GM12878 (cell line): ENCODE measurements around the gene TP53RK. TPM values are rescaled to one million over a fixed set of nuclear protein-coding genes. Genes with fewer than 3 reads are reported as not detected.

Experiments used
- ATAC-seq: fragments of 200-7000 bp; cut with Tn5 transposase; 3 replicates; pipeline ENCODE4 v1.9.1; 2020; ENCODE audit warnings: mild to moderate bottlenecking, moderate library complexity
- BruUV-seq: library from RNA; stranded (reverse); fragments of 400-500 nt; replicated peaks from 2 replicates; lab custom pipeline; 2021; lab: Mats Ljungman, UMichigan
- CTCF ChIA-PET: fragments of 300-600 bp; sonication (Branson Sonifier 250); formaldehyde crosslinking; extraction: SDS; loops from one replicate; lab custom pipeline; 2021; ENCODE audit warnings: inconsistent platforms; lab: Yijun Ruan, JAX
- POLR2A ChIA-PET: fragments of 350-600 bp; formaldehyde crosslinking; extraction: SDS; loops from one replicate; lab custom pipeline; 2021; ENCODE audit warnings: inconsistent platforms; lab: Charles Lee
- RAD21 ChIA-PET: fragments of 300-600 bp; sonication (Branson Sonifier 250); formaldehyde crosslinking; loops from one replicate; lab custom pipeline; 2023; ENCODE audit warnings: antibody characterized with exemption; ENCODE audit not compliant: unreplicated experiment; lab: Charles Lee
- SMC1A ChIA-PET: fragments of 300-600 bp; sonication (Branson Sonifier 250); formaldehyde crosslinking; loops from one replicate; lab custom pipeline; 2023; ENCODE audit not compliant: unreplicated experiment, uncharacterized antibody; lab: Charles Lee
- DNase-seq: peaks from one replicate; pipeline ENCODE4 v3.0.0-alpha.2; 2011; ENCODE audit warnings: low read depth, low spot score
- FAIRE-seq: peaks from 3 replicates; lab custom pipeline; 2011; peaks lifted over from hg19 to GRCh38; lab: Jason Lieb, UNC
- H2AFZ ChIP-seq: 2 replicates; pipeline ENCODE4 v1.6.0; 2011; ENCODE audit warnings: low read depth, low read length, control low read depth; ENCODE audit not compliant: control insufficient read depth
- H3K27ac ChIP-seq: 2 replicates; pipeline ENCODE4 v1.5.1; 2011; ENCODE audit warnings: control low read depth; ENCODE audit not compliant: control insufficient read depth, insufficient read depth
- H3K27me3 ChIP-seq, 2 experiments: replicated peaks in 1 of 2; 2 replicates each; pipeline versions ENCODE4 v1.6.0 to v1.6.1; 2011; ENCODE audit warnings: low read length in 1 of 2; ENCODE audit not compliant: control insufficient read depth in 2 of 2, insufficient read depth in 2 of 2
- H3K36me3 ChIP-seq, 2 experiments: 2 replicates each; pipeline ENCODE4 v1.5.1; 2011; ENCODE audit warnings: low read length in 1 of 2; ENCODE audit not compliant: control insufficient read depth in 2 of 2, insufficient read depth in 2 of 2
- H3K4me1 ChIP-seq: 2 replicates; pipeline ENCODE4 v1.6.1; 2011; ENCODE audit warnings: mild to moderate bottlenecking, low read length, moderate library complexity, mixed read lengths; ENCODE audit not compliant: control insufficient read depth, insufficient read depth
- H3K4me2 ChIP-seq: 2 replicates; pipeline ENCODE4 v1.6.0; 2011; ENCODE audit warnings: control low read depth; ENCODE audit not compliant: control insufficient read depth, insufficient read depth
- H3K4me3 ChIP-seq: fragments of 200-600 bp; sonication (generic); 2 replicates; pipeline ENCODE4 v1.5.1; 2016
- H3K79me2 ChIP-seq: 2 replicates; pipeline ENCODE4 v1.6.0; 2011; ENCODE audit warnings: low read length; ENCODE audit not compliant: control insufficient read depth, insufficient read depth
- H3K9ac ChIP-seq: 2 replicates; pipeline ENCODE4 v1.8.0; 2011; ENCODE audit warnings: low read length, control low read depth, mixed read lengths; ENCODE audit not compliant: control insufficient read depth, insufficient read depth
- H3K9me3 ChIP-seq: replicated peaks from 3 replicates; pipeline ENCODE4 v1.5.1; 2011; ENCODE audit warnings: mild to moderate bottlenecking, low read length; ENCODE audit not compliant: control insufficient read depth, insufficient read depth
- H4K20me1 ChIP-seq: 2 replicates; pipeline ENCODE4 v1.6.0; 2011; ENCODE audit not compliant: control insufficient read depth, insufficient read depth
- BACH1 ChIP-seq: fragments of 450-650 bp; IDR thresholded peaks from 2 replicates; pipeline ENCODE4 v1.6.1; 2017; ENCODE audit warnings: mild to moderate bottlenecking, borderline replicate concordance
- CHD2 ChIP-seq: IDR thresholded peaks from 2 replicates; pipeline ENCODE4 v1.6.1; 2011; ENCODE audit warnings: low read depth, low read length, improper control_type of control experiment, borderline replicate concordance
- JUNB ChIP-seq: IDR thresholded peaks from 2 replicates; pipeline ENCODE4 v1.6.1; 2016; ENCODE audit warnings: antibody characterized with exemption, mild to moderate bottlenecking
- KAT2A ChIP-seq: conservative IDR thresholded peaks from 2 replicates; pipeline ENCODE4 v1.6.1; 2011; ENCODE audit warnings: low read depth, low read length; ENCODE audit not compliant: control insufficient read depth
- POLR2A ChIP-seq: IDR thresholded peaks from 2 replicates; pipeline ENCODE4 v1.6.1; 2011; ENCODE audit warnings: low read depth, mild to moderate bottlenecking, low read length
- SKIL ChIP-seq: fragments of 450-650 bp; IDR thresholded peaks from 2 replicates; pipeline ENCODE4 v1.6.1; 2017; ENCODE audit warnings: mild to moderate bottlenecking, low read depth, inconsistent platforms; ENCODE audit not compliant: poor library complexity, severe bottlenecking
- TCF7 ChIP-seq: IDR thresholded peaks from 2 replicates; pipeline ENCODE4 v1.6.1; 2014; ENCODE audit warnings: antibody characterized with exemption, borderline replicate concordance
- YBX1 ChIP-seq: fragments of 450-650 bp; IDR thresholded peaks from 2 replicates; pipeline ENCODE4 v1.6.1; 2016; ENCODE audit warnings: antibody characterized with exemption
- WGBS: methylation state at CpG from one replicate; pipeline ENCODE4 v1.1.6; 2016; ENCODE audit warnings: low lambda C conversion rate; ENCODE audit not compliant: insufficient replicate concordance, insufficient coverage; ENCODE audit errors: missing lambda C conversion rate; 5-methylcytosine and 5-hydroxymethylcytosine counted together
- in situ Hi-C: fragments of 300-500 bp; cut with MboI; formaldehyde crosslinking; loops from 9 replicates; pipeline ENCODE4 v1.14.3; 2018; ENCODE audit warnings: mixed read lengths
- intact Hi-C: fragments of 100-400 bp; cut with micrococcal nuclease; formaldehyde crosslinking; loops from one replicate; pipeline ENCODE4 v1.14.2; 2022; ENCODE audit not compliant: unreplicated experiment
- polyA plus RNA-seq, 11 experiments: library from polyadenylated mRNA; depleted of rRNA in 4 of 11; unstranded in 6 of 11; stranded (reverse) in 5 of 11; fragments of >200 nt; fragmentation: Nextera tagmentation in 4 of 11; fragmentation: Illumina TruSeq in 1 of 11; extraction: Ambion mirVana in 4 of 11; extraction: Trizol in 1 of 11; gene quantifications; 1 replicate in 1 of 11; 2 replicates in 10 of 11; pipeline versions ENCODE4 v1.2.1 to v1.2.3, GENCODE V29; 2011 to 2016; ENCODE audit warnings: inconsistent platforms in 2 of 11, missing spikeins in 2 of 11, low read depth in 1 of 11
- total RNA-seq, 4 experiments: library from RNA; depleted of rRNA in 3 of 4; stranded (reverse); fragments of >200 nt in 3 of 4; fragmentation: Illumina TruSeq in 1 of 4; extraction: Trizol in 1 of 4; gene quantifications; 2 replicates each; pipeline versions ENCODE4 v1.2.1 to v1.2.3, GENCODE V29; 2013 to 2021
- TF ChIP-seq, protein P1 (sequence below), 3 experiments: IDR thresholded peaks in 2 of 3; conservative IDR thresholded peaks in 1 of 3; 2 replicates each; pipeline ENCODE4 v1.5.1; 2011; ENCODE audit warnings: low read depth in 3 of 3, low read length in 3 of 3, mild to moderate bottlenecking in 3 of 3, control low read depth in 2 of 3, moderate library complexity in 2 of 3, inconsistent platforms in 1 of 3, mixed read lengths in 1 of 3; ENCODE audit not compliant: control insufficient read depth in 2 of 3, insufficient read depth in 1 of 3; ENCODE audit errors: extremely low read depth in 1 of 3
- TF ChIP-seq, protein P2 (sequence below): fragments of 150-350 bp; IDR thresholded peaks from 2 replicates; pipeline ENCODE4 v1.6.1; 2016; ENCODE audit warnings: low read depth, low read length
- TF ChIP-seq, protein P3 (sequence below): IDR thresholded peaks from 2 replicates; pipeline ENCODE4 v1.6.1; 2012; ENCODE audit warnings: improper control_type of control experiment, low read depth, low read length; ENCODE audit not compliant: insufficient replicate concordance

Gene TP53RK
- total and polyA plus RNA-seq, 10 of the 15 experiments (the other 5 are each of a cell fraction or from before 2014, with no cell fraction given) = 3.8 to 23.1 (median 16.1) TPM

DNA sequence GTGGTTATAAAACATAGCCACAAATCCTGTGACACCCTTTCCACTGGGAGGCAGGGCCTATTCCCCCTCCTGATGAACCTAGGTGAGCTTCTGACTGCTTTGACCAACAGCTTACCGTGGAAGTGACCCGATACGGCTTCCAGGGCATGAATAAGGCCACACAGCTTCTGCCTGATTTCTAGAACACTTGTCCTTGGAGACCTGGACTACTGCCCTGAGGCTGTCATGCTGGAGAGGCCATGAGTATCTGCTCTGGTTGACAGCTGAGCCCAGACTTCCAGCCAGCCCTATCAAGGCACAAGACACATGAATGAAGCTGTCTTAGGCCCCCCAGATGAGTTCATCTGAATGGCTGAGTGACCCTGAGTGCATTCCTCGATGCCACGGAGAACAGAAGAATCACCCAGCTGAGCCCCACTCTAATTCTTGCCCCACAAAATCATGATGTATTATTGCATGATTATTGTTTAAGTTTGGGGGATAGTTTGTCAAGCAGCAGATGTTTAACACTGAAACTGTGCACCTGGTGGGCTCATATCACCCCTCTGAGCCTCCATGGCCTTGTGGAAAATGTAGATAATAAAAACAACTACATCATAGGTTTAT lies 16.6 kb downstream of the TP53RK start:
- ChIA-PET SMC1A (no interaction called here), RAD21 (no interaction called here), POLR2A (interaction anchor here (0.5 kb wide), 1 partner anchor 351 kb away, joined by 3 read pairs; no protein-coding TSS in a partner anchor), CTCF (interaction anchor here (1.3 kb wide), 1 partner anchor 122 kb away, joined by 3 read pairs; the partner anchor contains the start of gene OCSTAMP)
- no TSS peak for BruUV-seq
- no peak overlapping the region for H3K4me3 ChIP-seq
- no peak overlapping the region for H3K27ac ChIP-seq
- H3K9me3 ChIP-seq = no peaks in the 10 kb centered on the region; the same call in 2 of the 3 replicates
- no peaks in the 10 kb centered on the region for H3K79me2 ChIP-seq
- no peak for DNase-seq
- in situ Hi-C loops = no loop called here
- H3K27me3 ChIP-seq = no peaks in the 10 kb centered on the region
- 46% methylated on average over 5 of the region's 5 CpGs for WGBS
- no peak overlapping the region for H3K4me2 ChIP-seq
- ATAC-seq = no peak
- H4K20me1 ChIP-seq = no peaks in the 10 kb centered on the region
- no peaks in the 10 kb centered on the region for H3K4me1 ChIP-seq
- H3K36me3 ChIP-seq = no peaks in the 10 kb centered on the region
- FAIRE-seq = no peak
- intact Hi-C loops = no loop called here
- no peak overlapping the region for H2AFZ ChIP-seq
- H3K9ac ChIP-seq = no peak overlapping the region
- TF ChIP-seq JUNB = no peak
- TF ChIP-seq, protein P1, sequence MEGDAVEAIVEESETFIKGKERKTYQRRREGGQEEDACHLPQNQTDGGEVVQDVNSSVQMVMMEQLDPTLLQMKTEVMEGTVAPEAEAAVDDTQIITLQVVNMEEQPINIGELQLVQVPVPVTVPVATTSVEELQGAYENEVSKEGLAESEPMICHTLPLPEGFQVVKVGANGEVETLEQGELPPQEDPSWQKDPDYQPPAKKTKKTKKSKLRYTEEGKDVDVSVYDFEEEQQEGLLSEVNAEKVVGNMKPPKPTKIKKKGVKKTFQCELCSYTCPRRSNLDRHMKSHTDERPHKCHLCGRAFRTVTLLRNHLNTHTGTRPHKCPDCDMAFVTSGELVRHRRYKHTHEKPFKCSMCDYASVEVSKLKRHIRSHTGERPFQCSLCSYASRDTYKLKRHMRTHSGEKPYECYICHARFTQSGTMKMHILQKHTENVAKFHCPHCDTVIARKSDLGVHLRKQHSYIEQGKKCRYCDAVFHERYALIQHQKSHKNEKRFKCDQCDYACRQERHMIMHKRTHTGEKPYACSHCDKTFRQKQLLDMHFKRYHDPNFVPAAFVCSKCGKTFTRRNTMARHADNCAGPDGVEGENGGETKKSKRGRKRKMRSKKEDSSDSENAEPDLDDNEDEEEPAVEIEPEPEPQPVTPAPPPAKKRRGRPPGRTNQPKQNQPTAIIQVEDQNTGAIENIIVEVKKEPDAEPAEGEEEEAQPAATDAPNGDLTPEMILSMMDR (IDR thresholded peaks at IDR 0.05 in 2 of 3, conservative IDR thresholded peaks at IDR 0.05 in 1 of 3; ENCODE audit: control insufficient read depth in 2 of 3, extremely low read depth in 1 of 3, insufficient read depth in 1 of 3, low read depth in 3 of 3, low read length in 3 of 3) = no peak
- TF ChIP-seq CHD2 = no peak
- no peak for TF ChIP-seq KAT2A
- TF ChIP-seq TCF7 = no peak
- no peak for TF ChIP-seq SKIL
- TF ChIP-seq BACH1 = no peak
- TF ChIP-seq YBX1 = no peak
- TF ChIP-seq, protein P2, sequence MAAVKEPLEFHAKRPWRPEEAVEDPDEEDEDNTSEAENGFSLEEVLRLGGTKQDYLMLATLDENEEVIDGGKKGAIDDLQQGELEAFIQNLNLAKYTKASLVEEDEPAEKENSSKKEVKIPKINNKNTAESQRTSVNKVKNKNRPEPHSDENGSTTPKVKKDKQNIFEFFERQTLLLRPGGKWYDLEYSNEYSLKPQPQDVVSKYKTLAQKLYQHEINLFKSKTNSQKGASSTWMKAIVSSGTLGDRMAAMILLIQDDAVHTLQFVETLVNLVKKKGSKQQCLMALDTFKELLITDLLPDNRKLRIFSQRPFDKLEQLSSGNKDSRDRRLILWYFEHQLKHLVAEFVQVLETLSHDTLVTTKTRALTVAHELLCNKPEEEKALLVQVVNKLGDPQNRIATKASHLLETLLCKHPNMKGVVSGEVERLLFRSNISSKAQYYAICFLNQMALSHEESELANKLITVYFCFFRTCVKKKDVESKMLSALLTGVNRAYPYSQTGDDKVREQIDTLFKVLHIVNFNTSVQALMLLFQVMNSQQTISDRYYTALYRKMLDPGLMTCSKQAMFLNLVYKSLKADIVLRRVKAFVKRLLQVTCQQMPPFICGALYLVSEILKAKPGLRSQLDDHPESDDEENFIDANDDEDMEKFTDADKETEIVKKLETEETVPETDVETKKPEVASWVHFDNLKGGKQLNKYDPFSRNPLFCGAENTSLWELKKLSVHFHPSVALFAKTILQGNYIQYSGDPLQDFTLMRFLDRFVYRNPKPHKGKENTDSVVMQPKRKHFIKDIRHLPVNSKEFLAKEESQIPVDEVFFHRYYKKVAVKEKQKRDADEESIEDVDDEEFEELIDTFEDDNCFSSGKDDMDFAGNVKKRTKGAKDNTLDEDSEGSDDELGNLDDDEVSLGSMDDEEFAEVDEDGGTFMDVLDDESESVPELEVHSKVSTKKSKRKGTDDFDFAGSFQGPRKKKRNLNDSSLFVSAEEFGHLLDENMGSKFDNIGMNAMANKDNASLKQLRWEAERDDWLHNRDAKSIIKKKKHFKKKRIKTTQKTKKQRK = no peak
- no peak for TF ChIP-seq POLR2A
- TF ChIP-seq, protein P3, sequence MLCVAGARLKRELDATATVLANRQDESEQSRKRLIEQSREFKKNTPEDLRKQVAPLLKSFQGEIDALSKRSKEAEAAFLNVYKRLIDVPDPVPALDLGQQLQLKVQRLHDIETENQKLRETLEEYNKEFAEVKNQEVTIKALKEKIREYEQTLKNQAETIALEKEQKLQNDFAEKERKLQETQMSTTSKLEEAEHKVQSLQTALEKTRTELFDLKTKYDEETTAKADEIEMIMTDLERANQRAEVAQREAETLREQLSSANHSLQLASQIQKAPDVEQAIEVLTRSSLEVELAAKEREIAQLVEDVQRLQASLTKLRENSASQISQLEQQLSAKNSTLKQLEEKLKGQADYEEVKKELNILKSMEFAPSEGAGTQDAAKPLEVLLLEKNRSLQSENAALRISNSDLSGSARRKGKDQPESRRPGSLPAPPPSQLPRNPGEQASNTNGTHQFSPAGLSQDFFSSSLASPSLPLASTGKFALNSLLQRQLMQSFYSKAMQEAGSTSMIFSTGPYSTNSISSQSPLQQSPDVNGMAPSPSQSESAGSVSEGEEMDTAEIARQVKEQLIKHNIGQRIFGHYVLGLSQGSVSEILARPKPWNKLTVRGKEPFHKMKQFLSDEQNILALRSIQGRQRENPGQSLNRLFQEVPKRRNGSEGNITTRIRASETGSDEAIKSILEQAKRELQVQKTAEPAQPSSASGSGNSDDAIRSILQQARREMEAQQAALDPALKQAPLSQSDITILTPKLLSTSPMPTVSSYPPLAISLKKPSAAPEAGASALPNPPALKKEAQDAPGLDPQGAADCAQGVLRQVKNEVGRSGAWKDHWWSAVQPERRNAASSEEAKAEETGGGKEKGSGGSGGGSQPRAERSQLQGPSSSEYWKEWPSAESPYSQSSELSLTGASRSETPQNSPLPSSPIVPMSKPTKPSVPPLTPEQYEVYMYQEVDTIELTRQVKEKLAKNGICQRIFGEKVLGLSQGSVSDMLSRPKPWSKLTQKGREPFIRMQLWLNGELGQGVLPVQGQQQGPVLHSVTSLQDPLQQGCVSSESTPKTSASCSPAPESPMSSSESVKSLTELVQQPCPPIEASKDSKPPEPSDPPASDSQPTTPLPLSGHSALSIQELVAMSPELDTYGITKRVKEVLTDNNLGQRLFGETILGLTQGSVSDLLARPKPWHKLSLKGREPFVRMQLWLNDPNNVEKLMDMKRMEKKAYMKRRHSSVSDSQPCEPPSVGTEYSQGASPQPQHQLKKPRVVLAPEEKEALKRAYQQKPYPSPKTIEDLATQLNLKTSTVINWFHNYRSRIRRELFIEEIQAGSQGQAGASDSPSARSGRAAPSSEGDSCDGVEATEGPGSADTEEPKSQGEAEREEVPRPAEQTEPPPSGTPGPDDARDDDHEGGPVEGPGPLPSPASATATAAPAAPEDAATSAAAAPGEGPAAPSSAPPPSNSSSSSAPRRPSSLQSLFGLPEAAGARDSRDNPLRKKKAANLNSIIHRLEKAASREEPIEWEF = no peak
